Glomerular endothelial cell (primary cell): ENCODE data around the gene CCDC167. TPM values are rescaled to one million over a fixed set of nuclear protein-coding genes. Genes with fewer than 3 reads are reported as not detected.
"Not testable (repeated sequence)": the region's sequence is repeated elsewhere in the genome, so short reads cannot be mapped to it uniquely, and the experiment has no call there.

ENCODE experiments used
- DNase-seq: peaks from one replicate; pipeline ENCODE4 v3.0.0-alpha.2; 2011; ENCODE audit warnings: low read depth, low spot score; ENCODE audit errors: extremely low read depth
- total RNA-seq: library from RNA; depleted of rRNA; stranded (reverse); fragments of >200 nt; gene quantifications from 2 replicates; pipeline ENCODE4 v1.2.3, GENCODE V29; 2015

The CCDC167 gene
- total RNA-seq, 1 donor from 2014 or later, result 79.9 TPM

DNA sequence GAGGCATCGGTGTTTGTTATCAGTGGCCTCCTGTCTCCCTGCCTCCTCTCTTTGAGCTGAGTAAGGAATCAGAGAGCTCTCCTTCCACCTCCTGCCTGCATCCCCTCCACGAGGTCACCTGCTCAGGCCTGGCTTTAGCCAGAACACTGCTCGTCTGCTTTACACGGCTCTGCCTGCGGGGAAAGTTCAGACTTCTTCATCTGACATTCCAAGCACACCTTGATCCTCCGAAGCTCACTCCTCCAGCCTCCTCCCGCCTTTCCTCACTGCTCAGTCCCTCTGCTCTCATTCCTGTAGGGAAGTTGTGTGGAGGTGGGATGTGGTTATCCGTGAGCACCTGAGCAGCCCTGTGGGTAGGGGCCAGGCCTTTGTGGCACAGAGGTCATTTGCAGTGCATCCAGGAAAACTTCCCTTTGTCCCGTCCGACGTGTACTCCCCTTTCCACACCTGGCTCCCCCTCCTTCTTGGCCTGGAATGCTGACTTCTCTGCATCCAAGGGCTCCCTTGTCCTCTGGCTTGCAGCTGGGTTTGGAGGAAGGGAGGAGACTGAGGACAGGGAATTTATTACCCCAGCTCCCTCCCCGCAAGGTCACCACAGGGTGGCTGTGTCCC is 12.8 kb upstream of the CCDC167 start:
- DNase-seq, result no peak

DNA sequence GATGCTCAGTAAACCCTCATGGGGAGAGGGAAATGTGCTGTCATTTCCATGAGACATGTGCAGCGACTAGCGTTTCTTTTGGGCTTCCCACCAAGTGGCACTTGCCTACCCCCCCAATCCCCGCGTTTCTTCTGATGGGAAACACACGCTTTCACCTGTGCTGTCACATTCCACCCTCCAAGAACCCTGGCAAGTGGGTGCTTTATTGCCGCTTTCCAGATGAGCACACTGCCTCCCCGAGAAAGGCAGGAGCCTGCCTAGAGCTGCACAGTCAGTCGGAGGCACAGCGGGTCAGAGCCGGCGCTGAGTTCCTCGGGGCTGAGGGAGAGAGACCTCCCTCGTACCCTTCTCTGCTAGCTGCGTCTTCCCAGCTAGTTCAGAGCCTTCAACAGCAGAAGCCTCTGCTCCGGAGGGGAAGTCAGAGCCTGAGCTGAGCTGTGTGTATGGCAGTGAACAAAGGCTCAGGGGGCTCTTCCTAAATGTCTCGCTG is 12.3 kb upstream of the CCDC167 start:
- DNase-seq, result no peak

DNA sequence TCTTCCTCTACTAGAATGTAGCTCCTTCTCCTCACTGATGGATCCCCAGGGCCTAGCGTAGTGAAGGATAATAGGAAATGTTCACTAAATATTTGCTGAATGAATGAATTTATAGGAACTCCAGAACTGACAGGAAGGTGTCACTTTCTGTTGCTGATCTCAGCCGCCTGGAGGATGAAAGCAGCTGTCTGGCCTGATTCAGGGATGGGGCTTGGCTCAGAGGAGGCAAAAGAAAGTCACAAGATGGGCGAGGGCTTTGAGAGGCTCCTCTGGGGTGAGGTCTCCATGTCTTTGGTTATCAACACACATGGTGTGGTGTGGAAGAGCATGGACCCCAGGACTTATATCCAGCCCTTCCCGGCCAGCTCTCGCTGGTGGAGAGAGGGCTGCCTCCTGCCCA is 11.5 kb upstream of the CCDC167 start:
- DNase-seq, result no peak

DNA sequence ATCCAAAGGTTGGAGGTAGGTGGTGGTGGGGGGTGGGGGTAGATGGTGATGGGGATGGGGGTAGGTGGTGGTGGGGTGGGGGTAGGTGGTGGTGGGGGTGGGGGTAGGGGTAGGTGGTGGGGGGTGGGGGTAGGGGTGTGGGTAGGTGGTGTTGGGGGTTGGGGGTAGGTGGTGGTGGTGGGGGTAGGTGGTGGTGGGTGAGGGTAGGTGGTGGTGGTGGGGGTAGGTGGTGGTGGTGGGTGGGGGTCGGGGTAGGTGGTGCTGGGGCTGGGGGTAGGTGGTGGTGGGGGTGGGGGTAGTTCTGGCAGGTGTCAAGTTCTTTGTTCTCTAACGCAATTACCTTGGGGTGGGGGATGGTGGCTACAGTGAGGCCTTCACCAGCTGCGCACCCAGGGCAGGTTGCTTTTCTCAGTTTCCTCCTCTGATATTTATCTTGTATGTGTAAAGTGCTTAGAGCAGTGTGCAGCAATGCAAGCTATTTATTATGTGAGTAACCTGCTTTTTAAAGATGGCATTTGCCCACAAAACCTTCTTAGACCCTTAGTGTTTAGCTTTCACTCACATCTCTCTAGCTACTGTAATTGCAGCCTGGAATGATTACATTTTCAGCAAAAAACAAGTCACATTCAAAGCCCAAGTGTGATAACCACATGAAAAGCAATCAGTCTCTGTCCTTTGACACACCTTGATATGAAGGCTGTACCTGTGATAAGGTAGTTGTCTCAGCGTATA is 8.2 kb upstream of the CCDC167 start:
- DNase-seq, result no peak

DNA sequence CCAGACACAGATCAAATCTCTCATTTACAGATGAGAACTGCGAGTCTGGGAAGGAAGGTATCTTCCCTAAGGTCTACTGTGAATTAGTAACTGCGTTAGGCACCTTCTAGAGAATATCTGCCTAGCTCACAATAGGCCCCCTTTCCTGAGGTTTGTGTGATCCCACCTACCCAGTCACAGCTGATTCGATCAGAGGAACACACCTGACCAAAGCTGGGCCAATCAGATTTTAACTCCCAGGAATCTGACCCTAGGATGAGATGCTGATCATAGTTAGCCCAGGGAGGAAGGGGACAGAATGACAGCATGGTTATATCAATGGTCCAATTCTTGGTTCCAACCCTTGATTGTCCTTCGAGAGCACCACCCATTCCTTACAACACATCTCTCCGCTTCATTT is 7.4 kb upstream of the CCDC167 start:
- no peak for DNase-seq

DNA sequence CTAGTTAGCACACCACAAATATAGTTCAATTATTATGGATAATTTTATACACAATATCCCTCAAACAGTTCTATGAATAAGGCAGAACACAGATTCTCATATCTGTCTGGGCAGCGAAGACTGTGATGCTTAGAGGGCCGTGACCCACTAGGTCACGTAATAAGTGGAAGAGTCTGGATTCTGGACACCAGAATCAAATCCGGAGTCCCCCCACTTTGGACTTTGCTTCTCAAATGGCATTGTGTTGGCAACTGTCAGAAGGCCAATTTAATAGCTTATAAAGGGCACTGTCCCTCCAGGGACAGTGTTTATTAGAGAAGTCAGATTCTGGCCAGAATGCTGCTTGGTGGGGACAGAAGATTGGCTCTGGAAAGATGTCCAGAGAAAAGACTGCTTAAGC is 6.8 kb upstream of the CCDC167 start:
- DNase-seq, result no peak

DNA sequence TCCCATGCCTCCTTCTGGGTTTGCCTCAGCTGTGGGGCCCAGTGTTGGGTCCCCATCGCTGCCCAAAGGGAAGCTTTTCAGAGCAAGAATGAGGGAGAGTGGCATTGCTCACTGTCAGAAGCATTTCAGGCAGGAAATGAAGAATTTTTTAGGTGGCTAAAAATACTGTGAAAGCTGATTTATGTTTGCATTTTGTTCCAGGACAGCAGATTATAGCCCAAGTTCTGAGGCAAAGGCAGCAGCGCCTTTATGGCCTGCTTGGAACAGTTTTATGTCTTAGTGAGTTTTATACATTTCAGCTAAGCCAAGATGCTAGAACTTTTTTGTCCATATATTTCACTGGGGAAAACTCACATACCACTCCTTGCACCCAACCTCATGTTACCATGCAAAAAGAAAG is 4.3 kb upstream of the CCDC167 start:
- DNase-seq, result no peak

DNA sequence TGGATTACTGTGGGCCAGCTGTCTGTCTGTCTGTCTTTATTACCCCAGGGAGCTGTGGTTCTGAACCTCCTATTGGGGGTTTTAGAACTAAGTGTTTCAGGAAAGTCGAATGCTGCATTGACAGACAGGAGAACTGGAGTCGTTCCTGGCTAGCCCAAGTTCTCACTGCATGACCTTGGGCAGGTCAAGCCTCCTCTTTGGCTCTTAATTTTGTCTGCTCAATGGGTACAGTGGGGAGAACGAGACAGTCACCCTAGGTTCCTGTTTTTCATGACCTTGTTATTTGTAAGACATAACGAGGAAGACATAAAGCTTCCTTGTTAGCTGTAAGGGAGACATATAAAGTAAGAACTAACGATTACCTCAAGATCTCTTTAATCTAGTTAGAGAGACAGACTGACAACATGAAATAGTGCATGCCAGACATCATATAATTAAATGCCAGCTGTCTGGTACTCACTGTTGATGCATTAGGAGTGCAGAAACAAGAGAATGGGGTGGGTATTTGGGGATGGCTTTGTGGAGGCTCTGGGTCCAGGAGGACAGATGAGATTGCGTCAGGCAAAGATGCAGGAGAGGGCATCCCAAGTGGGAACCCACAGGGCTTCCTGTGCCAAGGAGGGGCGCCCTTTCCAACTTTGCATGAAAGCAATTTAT is 3.7 kb upstream of the CCDC167 start:
- no peak for DNase-seq

DNA sequence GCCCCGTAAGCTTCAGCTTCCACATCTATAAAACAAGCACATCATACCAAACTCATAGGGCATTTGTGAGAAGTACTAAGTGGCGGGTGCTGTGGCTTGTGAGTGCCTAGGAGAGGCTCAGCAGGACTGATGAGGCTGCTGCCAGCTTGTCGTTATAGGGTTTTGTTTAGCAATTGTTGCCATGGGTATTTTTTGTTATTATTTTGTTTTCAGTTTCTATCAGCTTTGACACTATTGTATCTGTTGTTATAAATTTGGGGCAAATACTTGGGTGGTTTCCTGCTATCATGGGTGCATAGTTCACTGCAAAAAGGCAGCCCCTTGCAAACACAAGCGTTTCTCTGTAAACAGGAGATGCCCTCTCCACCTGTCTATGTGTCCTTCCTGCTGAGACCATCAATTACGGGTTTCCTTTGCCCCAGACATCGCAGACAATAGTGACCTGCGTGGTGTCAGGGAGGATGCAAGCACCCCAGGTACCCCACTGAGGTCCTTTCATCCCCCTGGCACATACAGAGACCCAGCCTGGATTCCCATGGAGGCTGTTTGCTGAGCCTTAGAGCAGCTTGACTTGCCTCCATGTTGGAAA is 3.1 kb upstream of the CCDC167 start:
- no peak for DNase-seq

DNA sequence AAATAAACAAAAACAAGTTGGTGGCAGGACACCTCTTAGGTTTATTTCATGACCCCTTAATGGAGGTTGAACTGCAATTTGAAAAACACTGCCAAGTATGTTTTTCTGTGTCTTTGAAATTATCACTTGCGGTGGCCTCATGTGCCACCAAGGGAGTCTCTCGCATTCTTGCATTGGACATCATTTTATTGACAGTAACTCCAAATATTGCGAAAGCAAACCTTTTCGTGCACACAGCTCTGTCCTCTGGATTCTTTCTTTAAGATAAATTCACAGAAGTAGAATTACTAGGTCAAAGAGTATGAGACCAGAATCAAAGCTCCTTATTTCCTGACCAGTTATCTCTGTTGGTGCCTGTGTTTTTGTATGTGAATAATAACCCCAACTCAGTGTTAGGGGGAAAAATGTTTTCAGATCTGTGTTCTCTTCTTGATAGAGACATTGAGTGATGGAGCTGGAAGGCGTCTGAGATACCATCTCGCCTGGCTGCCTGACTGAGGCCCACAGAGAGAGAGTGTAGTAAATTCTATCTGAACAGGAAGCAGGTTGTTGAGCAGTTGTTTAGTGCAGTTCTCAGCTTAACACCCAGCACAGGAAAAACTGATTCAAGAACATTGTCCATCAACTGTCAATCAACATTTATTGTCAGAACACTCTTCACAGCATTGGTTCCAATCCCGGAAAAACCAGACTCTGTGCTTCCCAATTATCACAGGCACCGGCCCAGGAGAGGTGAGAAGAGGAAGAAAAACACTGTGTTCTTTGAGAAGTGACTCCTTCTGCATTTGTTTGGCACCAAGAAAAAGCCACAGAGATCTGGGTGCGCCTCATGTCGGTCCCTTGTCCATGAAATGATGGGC is 2.2 kb upstream of the CCDC167 start:
- no peak for DNase-seq

DNA sequence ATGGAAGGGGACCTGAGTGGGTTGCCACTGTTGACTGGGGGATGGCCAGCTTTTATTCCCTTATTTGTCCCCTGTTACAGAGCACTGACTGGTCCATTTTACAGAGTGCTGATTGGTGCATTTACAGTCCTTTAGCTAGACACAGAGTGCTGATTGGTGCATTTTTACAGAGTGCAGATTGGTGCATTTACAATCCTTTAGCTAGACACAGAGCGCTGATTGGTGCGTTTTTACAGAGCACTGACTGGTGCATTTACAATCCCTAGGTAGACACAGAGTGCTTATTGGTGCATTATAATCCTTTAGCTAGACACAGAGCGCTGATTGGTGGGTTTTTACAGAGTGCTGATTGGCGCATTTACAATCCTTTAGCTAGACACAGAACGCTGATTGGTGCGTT is 1.2 kb upstream of the CCDC167 start:
- not testable (repeated sequence) for DNase-seq

DNA sequence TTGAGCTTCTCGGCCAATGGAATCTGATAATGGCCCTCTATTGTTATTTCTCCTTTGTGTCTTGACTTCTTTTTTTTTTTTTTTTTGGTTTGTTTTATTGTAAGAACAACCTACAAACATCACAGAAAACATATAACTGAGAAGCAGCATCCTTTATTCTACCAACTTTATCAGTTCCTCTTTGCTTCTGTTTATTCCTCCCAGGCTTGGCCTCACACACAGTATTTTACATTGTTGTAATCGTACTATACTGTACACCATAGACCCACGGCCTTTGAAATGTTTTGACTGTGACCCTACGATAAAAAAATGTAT is 558 bp upstream of the CCDC167 start:
- DNase-seq, result no peak

DNA sequence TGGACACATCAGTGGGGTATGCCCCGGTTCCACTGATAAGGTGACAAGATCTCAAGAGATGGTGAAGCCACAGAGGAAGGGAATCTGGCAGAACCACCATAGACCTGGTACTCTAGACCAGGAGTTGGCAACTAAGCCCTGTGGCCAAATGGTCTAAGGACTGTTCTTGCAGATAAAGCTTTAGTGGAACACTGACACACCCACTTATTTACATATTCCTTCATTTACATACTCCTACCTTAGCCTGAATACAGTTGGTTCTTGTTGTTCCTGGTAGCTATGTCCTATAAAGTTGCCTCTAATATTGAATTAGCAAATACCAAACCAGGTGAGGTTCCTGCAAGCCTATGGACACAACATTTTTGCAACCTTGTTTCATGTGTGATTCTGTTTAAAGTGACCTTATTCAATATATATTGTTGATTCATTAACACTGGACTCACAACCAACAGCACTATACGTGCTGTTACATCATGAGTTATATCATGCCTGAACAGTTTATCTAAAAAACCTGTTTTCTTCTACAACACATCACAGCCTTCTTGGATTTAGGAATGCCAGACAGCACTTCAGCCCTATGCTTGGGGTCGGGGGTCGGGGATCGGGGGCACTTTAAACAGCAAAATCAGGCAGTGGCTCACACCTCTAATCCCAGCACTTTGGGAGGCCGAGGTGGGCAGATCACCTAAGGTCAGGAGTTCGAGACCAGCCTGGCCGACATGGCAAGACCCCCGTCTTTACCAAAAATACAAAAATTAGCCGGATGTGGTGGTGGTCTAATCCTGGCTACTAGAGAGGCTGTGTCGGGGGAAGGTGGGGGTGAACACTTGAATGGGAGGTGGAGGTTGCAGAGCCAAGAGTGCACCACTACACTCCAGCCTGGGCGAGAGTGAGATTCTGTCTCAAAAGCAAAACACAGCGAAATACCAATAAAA is 2.5 kb downstream of the CCDC167 start:
- no peak for DNase-seq

DNA sequence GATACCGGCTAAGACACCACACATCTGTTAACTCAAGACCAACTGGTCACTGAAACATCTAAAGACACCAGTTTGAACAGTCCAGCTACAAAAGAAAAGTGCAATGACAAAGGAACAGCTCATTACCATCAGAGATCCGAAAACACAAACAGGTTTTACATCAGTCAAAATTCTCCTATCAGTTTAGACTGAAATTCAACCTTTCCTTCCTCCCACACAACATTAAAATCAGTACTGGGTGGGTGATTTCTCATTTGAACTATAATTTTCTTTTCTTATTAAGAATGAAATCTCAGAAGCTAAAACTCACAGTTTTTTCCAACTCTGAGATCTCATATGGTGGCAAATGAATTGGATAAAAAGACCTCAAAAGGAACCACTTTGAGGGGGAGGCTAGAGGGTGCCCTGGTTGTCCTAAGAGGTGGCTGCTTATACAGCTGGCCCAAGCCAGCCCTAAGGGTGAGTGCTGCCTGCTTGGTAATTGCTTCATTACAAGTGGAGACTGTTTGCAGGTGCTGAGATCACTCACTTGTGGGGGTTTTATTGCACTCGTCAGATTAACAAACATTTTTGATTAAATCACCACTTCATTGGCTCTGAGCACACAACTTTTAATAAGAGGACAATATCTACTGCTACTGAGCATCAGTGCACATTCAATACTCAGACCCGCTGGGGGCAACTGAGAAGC is 4.3 kb downstream of the CCDC167 start:
- no peak for DNase-seq

DNA sequence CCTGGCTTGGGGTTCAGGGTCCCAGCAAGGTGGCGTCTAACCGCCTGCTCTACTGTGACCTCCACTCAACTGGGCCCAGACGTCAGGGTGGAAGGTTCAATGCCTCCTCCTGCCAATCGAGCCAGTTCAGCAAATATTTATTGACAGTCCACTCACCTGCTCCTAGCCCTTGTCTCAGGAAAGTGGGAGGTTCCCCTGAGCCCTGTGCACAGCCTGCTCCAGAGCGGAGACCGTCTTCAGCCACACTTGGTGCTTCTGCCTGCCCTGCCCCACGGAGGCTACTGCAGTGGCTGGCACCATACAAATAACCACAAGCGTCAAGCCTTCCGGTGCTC is 6.1 kb downstream of the CCDC167 start:
- DNase-seq, result no peak

DNA sequence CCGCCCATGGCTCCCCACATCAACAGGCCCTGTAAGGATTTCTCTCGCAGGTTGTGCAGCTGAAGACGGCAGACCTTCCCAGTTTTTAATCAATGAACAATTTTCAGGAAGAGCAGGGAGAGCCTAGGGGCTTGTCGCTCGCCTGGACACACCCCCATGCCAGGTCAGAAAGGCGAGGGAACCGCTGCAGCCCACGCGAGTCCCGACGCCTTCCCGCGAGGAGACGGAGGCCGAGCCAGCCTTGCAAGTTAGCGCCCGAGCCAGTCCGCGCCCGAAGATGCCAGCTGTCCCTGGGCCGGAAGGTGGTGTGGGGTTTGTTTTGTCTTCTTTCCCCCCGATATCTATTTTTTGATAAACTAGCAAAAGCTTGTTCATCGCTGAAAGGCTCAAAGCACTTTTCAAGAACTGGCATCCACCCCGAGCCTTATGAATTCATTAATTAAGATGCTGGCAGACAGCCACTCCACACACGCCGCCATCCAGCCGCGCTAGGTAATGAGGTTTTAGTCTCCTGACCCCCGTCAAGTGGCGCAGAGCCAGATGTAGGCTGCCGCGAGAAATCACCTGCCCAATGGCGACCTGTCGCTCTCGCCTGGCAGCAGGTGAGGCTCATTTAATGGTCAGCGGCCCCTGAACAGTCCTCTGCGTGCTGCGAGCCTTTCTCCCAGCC is 6.6 kb downstream of the CCDC167 start:
- no peak for DNase-seq

DNA sequence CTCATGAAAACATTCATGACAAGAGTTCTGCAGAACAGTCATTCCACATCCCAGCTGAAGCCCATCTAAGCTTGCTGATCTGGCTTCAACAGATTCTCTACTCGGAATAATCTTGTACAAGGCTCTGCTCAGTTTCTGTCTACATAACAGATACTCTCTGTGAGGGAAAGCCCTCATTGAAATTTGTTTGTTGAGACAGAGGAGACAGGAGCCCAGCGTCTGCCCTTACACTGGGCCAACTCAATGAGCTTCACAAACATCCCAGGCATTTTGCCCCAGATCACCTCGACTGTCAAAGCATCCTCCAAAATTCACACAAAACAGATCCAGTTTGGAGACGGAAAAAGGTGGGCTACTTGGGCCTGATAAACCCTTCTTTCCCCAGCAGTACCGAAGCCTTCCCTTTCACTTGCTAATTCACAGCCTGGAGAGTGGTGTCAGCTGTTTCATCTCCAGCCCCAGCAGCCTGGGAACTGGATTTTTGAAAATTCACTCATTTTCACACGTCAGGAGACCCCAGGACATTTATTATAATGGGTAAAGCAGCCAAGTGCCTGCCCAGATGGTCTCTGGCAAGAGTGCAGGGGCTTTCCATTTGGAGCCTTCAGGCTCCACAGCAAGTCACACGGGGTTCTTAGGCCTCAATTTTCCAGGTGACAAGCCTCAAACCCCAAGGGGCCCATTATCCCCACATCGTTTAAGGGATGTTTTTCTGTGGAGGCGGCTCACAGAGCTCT is 7.3 kb downstream of the CCDC167 start:
- DNase-seq, result no peak

DNA sequence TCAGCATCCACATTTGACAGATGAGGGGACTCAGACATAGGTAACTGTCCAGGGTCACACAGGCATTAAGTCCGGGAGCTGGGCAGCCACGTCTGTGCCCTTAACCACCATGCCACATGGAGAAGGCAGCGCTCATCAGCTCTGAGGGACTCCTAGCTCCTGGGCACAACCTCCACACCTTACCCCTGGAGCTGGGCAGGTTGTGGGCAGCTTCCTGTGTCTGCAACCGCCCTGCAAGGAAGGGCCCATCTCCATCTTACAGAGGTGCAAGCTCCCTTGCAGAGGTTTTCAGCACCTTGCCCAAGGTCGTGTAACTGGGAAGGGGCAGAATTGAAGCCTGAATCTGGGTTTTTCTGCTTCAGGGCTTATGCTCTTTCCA is 7.9 kb downstream of the CCDC167 start:
- no peak for DNase-seq
